ENCODE data around the gene UTP4.

UTP4 gene

GRCh38 chr16:69171325-69172084 is 39.1 kb downstream of the UTP4 start:
- H2BK120ac ChIP-seq (ENCODE audit: low read depth, low read length): no peak overlapping the region
- no peak overlapping the region for H2AK5ac ChIP-seq (ENCODE audit: low read depth, low read length)
- no peaks in the 10 kb centered on the region for H3K79me1 ChIP-seq (ENCODE audit: low read depth, low read length)
- no peak overlapping the region for H3K4me2 ChIP-seq (ENCODE audit: insufficient read depth, low read length, poor library complexity, severe bottlenecking)
- H2BK15ac ChIP-seq (ENCODE audit: low read length): no peak overlapping the region
- no peak overlapping the region for H3K18ac ChIP-seq (ENCODE audit: low read length)
- H3K27me3 ChIP-seq (ENCODE audit: control insufficient read depth in 3 of 3, insufficient read depth in 3 of 3, low read depth in 1 of 3, low read length in 3 of 3): no peaks in the 10 kb centered on the region
- H3K14ac ChIP-seq (ENCODE audit: low read length): no peak overlapping the region
- H3K4me3 ChIP-seq (ENCODE audit: low read length in 2 of 2): no peak overlapping the region
- peaks cover 0 to 3% of the 10 kb centered on the region in 2 donors for H3K4me1 ChIP-seq (ENCODE audit: control insufficient read depth in 2 of 2, insufficient read depth in 1 of 2, low read depth in 1 of 2, low read length in 2 of 2)
- no peak for DNase-seq (ENCODE audit: low spot score)
- H3K27ac ChIP-seq (replicated peaks; ENCODE audit: low read length): no peak overlapping the region
- H3K9me3 ChIP-seq (replicated peaks in 1 of 2; ENCODE audit: control insufficient read depth in 2 of 2, insufficient read depth in 1 of 2, low read depth in 1 of 2, low read length in 2 of 2): no peaks in the 10 kb centered on the region
- no peak overlapping the region for H4K91ac ChIP-seq (ENCODE audit: low read depth, low read length, poor library complexity)
- no peak overlapping the region for H4K8ac ChIP-seq (ENCODE audit: low read depth, low read length)
- H2BK12ac ChIP-seq (ENCODE audit: low read length): no peak overlapping the region
- no CpG with 5 or more reads among the region's 6 CpGs for WGBS, 2 donors (ENCODE audit: extremely low coverage in 2 of 2, insufficient read length in 2 of 2, insufficient replicate concordance in 1 of 2)
- no peak overlapping the region for H2AFZ ChIP-seq (ENCODE audit: low read length)
- no peak overlapping the region for H3K9ac ChIP-seq (ENCODE audit: low read depth, low read length, poor library complexity)
- H2BK5ac ChIP-seq (ENCODE audit: low read length): no peak overlapping the region
- H3K36me3 ChIP-seq (replicated peaks in 1 of 2; ENCODE audit: control insufficient read depth in 2 of 2, insufficient read depth in 2 of 2, low read length in 2 of 2): peaks cover 8 to 59% of the 10 kb centered on the region in 2 donors
- no peak overlapping the region for H3K23ac ChIP-seq (ENCODE audit: low read depth, low read length, poor library complexity)
- no peak overlapping the region for H3K4ac ChIP-seq (ENCODE audit: low read length)

GRCh38 chr16:69176033-69176800 is 43.8 kb downstream of the UTP4 start:
- Histone ChIP-seq H3K4me2 (ENCODE audit: insufficient read depth, low read length, poor library complexity, severe bottlenecking) (no peak overlapping the region), H3K36me3 (replicated peaks in 1 of 2; ENCODE audit: control insufficient read depth in 2 of 2, insufficient read depth in 2 of 2, low read length in 2 of 2) (peaks cover 0 to 18% of the 10 kb centered on the region in 2 donors), H3K4me3 (ENCODE audit: low read length in 2 of 2) (no peak overlapping the region), H4K8ac (ENCODE audit: low read depth, low read length) (no peak overlapping the region), H4K91ac (ENCODE audit: low read depth, low read length, poor library complexity) (no peak overlapping the region), H2BK12ac (ENCODE audit: low read length) (no peak overlapping the region), H3K9ac (ENCODE audit: low read depth, low read length, poor library complexity) (peak overlapping the region; percentile 44), H2AFZ (ENCODE audit: low read length) (no peak overlapping the region), H3K18ac (ENCODE audit: low read length) (peak overlapping the region; percentile 57), H2BK120ac (ENCODE audit: low read depth, low read length) (no peak overlapping the region), H3K27ac (replicated peaks; ENCODE audit: low read length) (no peak overlapping the region), H3K23ac (ENCODE audit: low read depth, low read length, poor library complexity) (no peak overlapping the region), H2BK15ac (ENCODE audit: low read length) (no peak overlapping the region), H2BK5ac (ENCODE audit: low read length) (no peak overlapping the region), H3K4ac (ENCODE audit: low read length) (no peak overlapping the region), H3K4me1 (ENCODE audit: control insufficient read depth in 2 of 2, insufficient read depth in 1 of 2, low read depth in 1 of 2, low read length in 2 of 2) (peaks cover 0 to 1% of the 10 kb centered on the region in 2 donors), H3K27me3 (ENCODE audit: control insufficient read depth in 3 of 3, insufficient read depth in 3 of 3, low read depth in 1 of 3, low read length in 3 of 3) (no peaks in the 10 kb centered on the region), H3K9me3 (replicated peaks in 1 of 2; ENCODE audit: control insufficient read depth in 2 of 2, insufficient read depth in 1 of 2, low read depth in 1 of 2, low read length in 2 of 2) (no peaks in the 10 kb centered on the region), H3K14ac (ENCODE audit: low read length) (no peak overlapping the region), H2AK5ac (ENCODE audit: low read depth, low read length) (no peak overlapping the region), H3K79me1 (ENCODE audit: low read depth, low read length) (peaks cover 2% of the 10 kb centered on the region)
- no peak for DNase-seq (ENCODE audit: low spot score)
- WGBS, 2 donors (ENCODE audit: extremely low coverage in 2 of 2, insufficient read length in 2 of 2, insufficient replicate concordance in 1 of 2): no CpG with 5 or more reads among the region's 4 CpGs

- Histone ChIP-seq H3K23ac (ENCODE audit: low read depth, low read length, poor library complexity) (no peak overlapping the region), H3K9me3 (replicated peaks in 1 of 2; ENCODE audit: control insufficient read depth in 2 of 2, insufficient read depth in 1 of 2, low read depth in 1 of 2, low read length in 2 of 2) (no peaks in the 10 kb centered on the region), H3K27ac (replicated peaks; ENCODE audit: low read length) (no peak overlapping the region), H2AFZ (ENCODE audit: low read length) (no peak overlapping the region), H2BK12ac (ENCODE audit: low read length) (no peak overlapping the region), H4K91ac (ENCODE audit: low read depth, low read length, poor library complexity) (no peak overlapping the region), H3K14ac (ENCODE audit: low read length) (no peak overlapping the region), H3K79me1 (ENCODE audit: low read depth, low read length) (peaks cover 2% of the 10 kb centered on the region), H2BK15ac (ENCODE audit: low read length) (no peak overlapping the region), H3K4me2 (ENCODE audit: insufficient read depth, low read length, poor library complexity, severe bottlenecking) (no peak overlapping the region), H3K4ac (ENCODE audit: low read length) (no peak overlapping the region), H3K36me3 (replicated peaks in 1 of 2; ENCODE audit: control insufficient read depth in 2 of 2, insufficient read depth in 2 of 2, low read length in 2 of 2) (peaks cover 0 to 6% of the 10 kb centered on the region in 2 donors), H3K9ac (ENCODE audit: low read depth, low read length, poor library complexity) (no peak overlapping the region), H2AK5ac (ENCODE audit: low read depth, low read length) (no peak overlapping the region), H3K27me3 (ENCODE audit: control insufficient read depth in 3 of 3, insufficient read depth in 3 of 3, low read depth in 1 of 3, low read length in 3 of 3) (no peaks in the 10 kb centered on the region), H2BK120ac (ENCODE audit: low read depth, low read length) (no peak overlapping the region), H3K4me1 (ENCODE audit: control insufficient read depth in 2 of 2, insufficient read depth in 1 of 2, low read depth in 1 of 2, low read length in 2 of 2) (no peaks in the 10 kb centered on the region), H3K4me3 (ENCODE audit: low read length in 2 of 2) (no peak overlapping the region), H3K18ac (ENCODE audit: low read length) (no peak overlapping the region), H2BK5ac (ENCODE audit: low read length) (no peak overlapping the region), H4K8ac (ENCODE audit: low read depth, low read length) (no peak overlapping the region)
- no CpG with 5 or more reads among the region's 6 CpGs for WGBS, 2 donors (ENCODE audit: extremely low coverage in 2 of 2, insufficient read length in 2 of 2, insufficient replicate concordance in 1 of 2)
- no peak for DNase-seq (ENCODE audit: low spot score)
Measured at GRCh38 chr16:69179328-69180010, 47.0 kb downstream of the UTP4 start.

- no peak overlapping the region for H3K14ac ChIP-seq (ENCODE audit: low read length)
- H3K27ac ChIP-seq (replicated peaks; ENCODE audit: low read length): no peak overlapping the region
- peaks cover 0 to 6% of the 10 kb centered on the region in 2 donors for H3K36me3 ChIP-seq (replicated peaks in 1 of 2; ENCODE audit: control insufficient read depth in 2 of 2, insufficient read depth in 2 of 2, low read length in 2 of 2)
- H3K9me3 ChIP-seq (replicated peaks in 1 of 2; ENCODE audit: control insufficient read depth in 2 of 2, insufficient read depth in 1 of 2, low read depth in 1 of 2, low read length in 2 of 2): no peaks in the 10 kb centered on the region
- no peak for DNase-seq (ENCODE audit: low spot score)
- H3K18ac ChIP-seq (ENCODE audit: low read length): no peak overlapping the region
- H2AK5ac ChIP-seq (ENCODE audit: low read depth, low read length): no peak overlapping the region
- H2BK5ac ChIP-seq (ENCODE audit: low read length): no peak overlapping the region
- H3K9ac ChIP-seq (ENCODE audit: low read depth, low read length, poor library complexity): no peak overlapping the region
- H4K8ac ChIP-seq (ENCODE audit: low read depth, low read length): no peak overlapping the region
- H3K4me2 ChIP-seq (ENCODE audit: insufficient read depth, low read length, poor library complexity, severe bottlenecking): no peak overlapping the region
- no peak overlapping the region for H3K23ac ChIP-seq (ENCODE audit: low read depth, low read length, poor library complexity)
- no peak overlapping the region for H4K91ac ChIP-seq (ENCODE audit: low read depth, low read length, poor library complexity)
- no peak overlapping the region for H2BK15ac ChIP-seq (ENCODE audit: low read length)
- no peak overlapping the region for H2BK12ac ChIP-seq (ENCODE audit: low read length)
- no peak overlapping the region for H2AFZ ChIP-seq (ENCODE audit: low read length)
- H2BK120ac ChIP-seq (ENCODE audit: low read depth, low read length): no peak overlapping the region
- H3K27me3 ChIP-seq (ENCODE audit: control insufficient read depth in 3 of 3, insufficient read depth in 3 of 3, low read depth in 1 of 3, low read length in 3 of 3): no peaks in the 10 kb centered on the region
- peaks cover 2% of the 10 kb centered on the region for H3K79me1 ChIP-seq (ENCODE audit: low read depth, low read length)
- H3K4ac ChIP-seq (ENCODE audit: low read length): no peak overlapping the region
- no peaks in the 10 kb centered on the region for H3K4me1 ChIP-seq (ENCODE audit: control insufficient read depth in 2 of 2, insufficient read depth in 1 of 2, low read depth in 1 of 2, low read length in 2 of 2)
- H3K4me3 ChIP-seq (ENCODE audit: low read length in 2 of 2): no peak overlapping the region
Measured at GRCh38 chr16:69180011-69180338, 47.5 kb downstream of the UTP4 start.

All from neuronal stem cell (in vitro differentiated cells).